ENCODE measurements around the gene SLC6A9. TPM values are rescaled to one million over a fixed set of nuclear protein-coding genes. Genes with fewer than 3 reads are reported as not detected.

Gene SLC6A9
- total and polyA plus RNA-seq, 2 experiments from 2014 or later = 14.4 to 20.0 TPM

DNA sequence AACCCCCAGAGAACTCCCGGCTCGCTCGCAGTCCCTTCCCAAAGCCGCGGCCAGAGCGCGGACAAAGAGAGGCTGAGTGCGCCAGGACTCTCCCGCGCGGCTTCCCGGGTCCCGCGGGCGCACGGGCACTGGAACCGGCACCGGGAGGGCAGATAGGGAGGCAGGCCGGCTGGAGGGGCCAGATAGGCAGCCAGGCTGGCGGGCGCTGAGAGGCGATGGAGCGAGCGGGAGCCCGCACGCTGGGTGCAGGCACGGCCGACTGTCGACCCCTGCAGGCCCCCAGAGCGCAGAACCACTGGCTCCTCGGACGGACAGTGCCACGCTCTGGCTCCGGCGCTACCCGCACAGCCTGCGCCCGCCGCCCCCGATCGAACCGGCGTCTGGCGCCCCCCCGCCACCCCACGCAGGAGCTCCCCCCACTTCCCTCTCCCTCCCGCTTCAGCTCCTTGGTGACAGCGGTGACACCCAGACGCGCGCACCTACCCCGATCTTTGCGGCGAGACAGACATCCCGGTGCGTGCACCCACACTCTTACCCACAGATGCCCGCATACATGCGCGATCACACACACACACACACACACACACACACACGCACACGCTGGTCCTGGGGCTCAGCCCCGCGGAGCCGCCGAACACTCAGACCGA lies 534 bp downstream of the SLC6A9 start:
- Mint-ChIP-seq H3K4me1 (peaks cover 51% of the 10 kb centered on the region), H3K36me3 (ENCODE audit: low read depth) (peaks cover 20% of the 10 kb centered on the region), H3K9me3 (peaks cover 4% of the 10 kb centered on the region; the same call in 1 of the 3 replicates), H3K4me3 (peak overlapping the region; percentile 94), H3K27ac (peak overlapping the region; percentile 95), H3K27me3 (ENCODE audit: insufficient read depth, low read depth, poor library complexity) (peaks cover 10% of the 10 kb centered on the region)
- H3K9me2 ChIP-seq (ENCODE audit: insufficient read depth) = no peaks in the 10 kb centered on the region
- H3K4me2 ChIP-seq = peak overlapping the region; percentile 90
- ATAC-seq (peak; percentile 60), DNase-seq (ENCODE audit: low spot score) (peak; percentile 77)
- no peak for TF ChIP-seq STAT1 (IDR thresholded peaks at IDR 0.05; ENCODE audit: unreplicated experiment)
- TF ChIP-seq, protein P1, sequence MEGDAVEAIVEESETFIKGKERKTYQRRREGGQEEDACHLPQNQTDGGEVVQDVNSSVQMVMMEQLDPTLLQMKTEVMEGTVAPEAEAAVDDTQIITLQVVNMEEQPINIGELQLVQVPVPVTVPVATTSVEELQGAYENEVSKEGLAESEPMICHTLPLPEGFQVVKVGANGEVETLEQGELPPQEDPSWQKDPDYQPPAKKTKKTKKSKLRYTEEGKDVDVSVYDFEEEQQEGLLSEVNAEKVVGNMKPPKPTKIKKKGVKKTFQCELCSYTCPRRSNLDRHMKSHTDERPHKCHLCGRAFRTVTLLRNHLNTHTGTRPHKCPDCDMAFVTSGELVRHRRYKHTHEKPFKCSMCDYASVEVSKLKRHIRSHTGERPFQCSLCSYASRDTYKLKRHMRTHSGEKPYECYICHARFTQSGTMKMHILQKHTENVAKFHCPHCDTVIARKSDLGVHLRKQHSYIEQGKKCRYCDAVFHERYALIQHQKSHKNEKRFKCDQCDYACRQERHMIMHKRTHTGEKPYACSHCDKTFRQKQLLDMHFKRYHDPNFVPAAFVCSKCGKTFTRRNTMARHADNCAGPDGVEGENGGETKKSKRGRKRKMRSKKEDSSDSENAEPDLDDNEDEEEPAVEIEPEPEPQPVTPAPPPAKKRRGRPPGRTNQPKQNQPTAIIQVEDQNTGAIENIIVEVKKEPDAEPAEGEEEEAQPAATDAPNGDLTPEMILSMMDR (conservative IDR thresholded peaks at IDR 0.05; ENCODE audit: low read depth in 2 of 2) = peak in 1 of 2 experiments; percentile 46; a peak in 2 of 4 replicates
- H3K4me1 ChIP-seq (ENCODE audit: insufficient read depth) = peaks cover 29% of the 10 kb centered on the region
- H3F3A ChIP-seq (replicated peaks; ENCODE audit: low read depth) = peaks cover 23% of the 10 kb centered on the region
- H3K27me3 ChIP-seq (ENCODE audit: insufficient read depth) = no peaks in the 10 kb centered on the region
- no peaks in the 10 kb centered on the region; the same call in 1 of the 2 replicates for H4K20me1 ChIP-seq (replicated peaks; ENCODE audit: insufficient read depth)
- H3K36me3 ChIP-seq (ENCODE audit: insufficient read depth) = no peaks in the 10 kb centered on the region; the same call in 1 of the 2 replicates
- H2AFZ ChIP-seq = no peak overlapping the region
- peak overlapping the region; percentile 98 for H3K27ac ChIP-seq (ENCODE audit: low read depth)
- H3K79me2 ChIP-seq (replicated peaks; ENCODE audit: insufficient read depth) = peaks cover 35% of the 10 kb centered on the region
- H3K4me3 ChIP-seq = peak overlapping the region; percentile 98

DNA sequence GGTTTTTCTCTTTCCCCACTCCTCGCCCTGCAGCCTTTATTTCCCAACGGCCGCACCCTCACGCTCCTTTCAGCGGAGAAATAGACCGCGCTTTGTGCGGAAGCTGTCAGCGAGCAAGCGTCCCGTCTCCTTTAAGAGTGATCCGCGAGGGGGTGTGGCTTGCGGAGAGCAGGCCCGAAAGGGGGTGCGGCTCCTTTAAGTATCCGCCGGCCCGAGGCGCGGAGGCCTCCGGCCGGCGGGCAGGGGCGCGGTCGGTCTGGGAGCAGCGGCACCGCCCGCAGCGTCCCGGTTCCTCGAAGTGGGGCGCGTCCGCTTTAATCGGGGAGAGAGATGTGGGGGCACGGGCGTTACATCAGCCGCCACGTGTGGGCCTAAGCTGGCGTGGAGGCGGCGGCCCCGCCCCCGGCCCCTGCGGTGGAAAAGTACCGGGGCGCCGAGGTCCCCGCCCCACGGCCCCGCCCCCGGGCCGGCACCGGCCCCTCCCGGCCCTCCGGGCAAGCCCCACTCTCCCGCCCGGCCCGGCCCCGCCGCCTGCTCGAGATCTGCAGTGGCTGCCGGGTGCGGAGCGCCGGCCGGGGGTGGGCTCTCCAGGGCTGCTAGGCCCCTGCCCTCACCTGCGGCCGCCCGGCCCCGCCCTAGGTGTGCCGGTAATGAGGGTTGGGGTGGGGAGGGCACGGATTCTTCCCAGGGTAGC lies 1.2 kb downstream of the SLC6A9 start:
- peaks cover 53% of the 10 kb centered on the region for H3K4me1 Mint-ChIP-seq

More for the DNA sequence above, 1.2 kb downstream of the SLC6A9 start:
- ATAC-seq = peak; percentile 55
- Mint-ChIP-seq H3K27me3 (ENCODE audit: insufficient read depth, low read depth, poor library complexity) (peaks cover 10% of the 10 kb centered on the region), H3K36me3 (ENCODE audit: low read depth) (peaks cover 22% of the 10 kb centered on the region), H3K4me3 (peak overlapping the region; percentile 98), H3K27ac (peak overlapping the region; percentile 73; the same call in 1 of the 2 replicates), H3K9me3 (peaks cover 4% of the 10 kb centered on the region; the same call in 1 of the 3 replicates)
- peak; percentile 49; the same call in 1 of the 2 replicates for TF ChIP-seq POLR2AphosphoS5 (IDR thresholded peaks at IDR 0.05; ENCODE audit: low read depth)
- TF ChIP-seq EZH2 (IDR thresholded peaks at IDR 0.05; ENCODE audit: low read depth, unreplicated experiment) = no peak
- no peak for TF ChIP-seq ZNF114 (CRISPR knock-in tag; IDR thresholded peaks at IDR 0.05)
- TF ChIP-seq JUNB (IDR thresholded peaks at IDR 0.05; ENCODE audit: unreplicated experiment) = no peak
- peak; percentile 31; the same call in 1 of the 2 replicates for TF ChIP-seq CREB1 (CRISPR knock-in tag; IDR thresholded peaks at IDR 0.05; ENCODE audit: low read depth)
- Histone ChIP-seq H3K27ac (ENCODE audit: low read depth) (peak overlapping the region; percentile 98), H3K27me3 (ENCODE audit: insufficient read depth) (no peaks in the 10 kb centered on the region), H3K9me2 (ENCODE audit: insufficient read depth) (no peaks in the 10 kb centered on the region), H4K20me1 (replicated peaks; ENCODE audit: insufficient read depth) (no peaks in the 10 kb centered on the region; the same call in 1 of the 2 replicates), H3K4me2 (peak overlapping the region; percentile 90), H3K79me2 (replicated peaks; ENCODE audit: insufficient read depth) (peaks cover 37% of the 10 kb centered on the region), H3K4me3 (peak overlapping the region; percentile 98), H3K36me3 (ENCODE audit: insufficient read depth) (no peaks in the 10 kb centered on the region; the same call in 1 of the 2 replicates), H3F3A (replicated peaks; ENCODE audit: low read depth) (peaks cover 23% of the 10 kb centered on the region), H3K4me1 (ENCODE audit: insufficient read depth) (peaks cover 29% of the 10 kb centered on the region), H2AFZ (peak overlapping the region; percentile 86; the same call in 1 of the 2 replicates)
- DNase-seq (ENCODE audit: low spot score) = peak; percentile 97

All from GM23338 (cell line).